Body of pancreas (tissue), 4 donors: ENCODE results near the gene SPOCK2.

ENCODE experiments used
- POLR2A ChIP-seq, 3 donors: fragments of 450-650 bp; IDR thresholded peaks; one replicate each; pipeline ENCODE4 v1.6.1; 2016; ENCODE audit warnings: antibody characterized with exemption in 3 of 3, mild to moderate bottlenecking in 2 of 3
- TF ChIP-seq, protein P1 (sequence below), 7 experiments: fragments of 450-650 bp in 4 of 7; fragments of 200-600 bp in 3 of 7; sonication (generic) in 3 of 7; IDR thresholded peaks; one replicate each; pipeline ENCODE4 v1.5.1; 2016 to 2019; ENCODE audit warnings: antibody characterized with exemption in 7 of 7

DNA sequence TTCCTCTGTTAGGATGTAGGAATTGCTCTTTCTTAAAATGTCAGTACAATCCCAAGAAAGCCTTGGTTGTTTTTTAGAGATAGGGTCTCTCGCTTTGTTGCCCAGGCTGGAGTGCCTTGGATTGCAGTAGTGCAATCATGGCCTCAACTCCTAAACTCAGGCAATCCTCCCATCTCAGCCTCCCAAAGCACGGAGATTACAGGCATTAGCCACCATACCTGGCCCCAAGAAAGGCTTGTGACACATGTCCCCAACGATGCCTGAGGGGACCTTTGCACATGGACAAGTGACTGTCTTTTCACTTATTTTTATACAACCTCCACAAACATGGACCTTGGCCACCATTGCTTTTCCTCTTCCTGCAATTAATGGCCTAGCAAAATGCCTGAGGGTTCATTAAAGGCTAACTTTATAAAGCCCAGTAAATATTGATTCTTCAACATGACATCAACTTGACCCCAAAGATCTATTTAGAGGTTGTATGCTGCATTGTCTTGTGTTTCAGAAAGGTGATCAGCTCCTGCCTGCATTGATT lies 10.0 kb upstream of the SPOCK2 start:
- TF ChIP-seq, protein P1, sequence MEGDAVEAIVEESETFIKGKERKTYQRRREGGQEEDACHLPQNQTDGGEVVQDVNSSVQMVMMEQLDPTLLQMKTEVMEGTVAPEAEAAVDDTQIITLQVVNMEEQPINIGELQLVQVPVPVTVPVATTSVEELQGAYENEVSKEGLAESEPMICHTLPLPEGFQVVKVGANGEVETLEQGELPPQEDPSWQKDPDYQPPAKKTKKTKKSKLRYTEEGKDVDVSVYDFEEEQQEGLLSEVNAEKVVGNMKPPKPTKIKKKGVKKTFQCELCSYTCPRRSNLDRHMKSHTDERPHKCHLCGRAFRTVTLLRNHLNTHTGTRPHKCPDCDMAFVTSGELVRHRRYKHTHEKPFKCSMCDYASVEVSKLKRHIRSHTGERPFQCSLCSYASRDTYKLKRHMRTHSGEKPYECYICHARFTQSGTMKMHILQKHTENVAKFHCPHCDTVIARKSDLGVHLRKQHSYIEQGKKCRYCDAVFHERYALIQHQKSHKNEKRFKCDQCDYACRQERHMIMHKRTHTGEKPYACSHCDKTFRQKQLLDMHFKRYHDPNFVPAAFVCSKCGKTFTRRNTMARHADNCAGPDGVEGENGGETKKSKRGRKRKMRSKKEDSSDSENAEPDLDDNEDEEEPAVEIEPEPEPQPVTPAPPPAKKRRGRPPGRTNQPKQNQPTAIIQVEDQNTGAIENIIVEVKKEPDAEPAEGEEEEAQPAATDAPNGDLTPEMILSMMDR (IDR thresholded peaks at IDR 0.05): no peak
- no peak for TF ChIP-seq POLR2A (IDR thresholded peaks at IDR 0.05)
